ENCODE measurements around the gene SHISAL2B. TPM values are rescaled to one million over a fixed set of nuclear protein-coding genes. Genes with fewer than 3 reads are reported as not detected.
"Not testable (repeated sequence)": the region's sequence is repeated elsewhere in the genome, so short reads cannot be mapped to it uniquely, and the experiment has no call there.

SHISAL2B gene
- polyA plus RNA-seq (ENCODE audit: insufficient read length): 0.27 TPM
- long read RNA-seq, donor 1: 0 reads
- long read RNA-seq, donor 2: 0 reads
- long read RNA-seq, donor 3: 0 reads
- long read RNA-seq, donor 4: 0 reads
- long read RNA-seq, donor 5, partial matches to known transcripts: 188 of 188 reads
- long read RNA-seq, donor 5, other reads (novel, unspliced or antisense): 0 of 188 reads
- long read RNA-seq, donor 6: 0 reads
- long read RNA-seq, donor 7: 0 reads
- long read RNA-seq, donor 8: 0 reads

DNA sequence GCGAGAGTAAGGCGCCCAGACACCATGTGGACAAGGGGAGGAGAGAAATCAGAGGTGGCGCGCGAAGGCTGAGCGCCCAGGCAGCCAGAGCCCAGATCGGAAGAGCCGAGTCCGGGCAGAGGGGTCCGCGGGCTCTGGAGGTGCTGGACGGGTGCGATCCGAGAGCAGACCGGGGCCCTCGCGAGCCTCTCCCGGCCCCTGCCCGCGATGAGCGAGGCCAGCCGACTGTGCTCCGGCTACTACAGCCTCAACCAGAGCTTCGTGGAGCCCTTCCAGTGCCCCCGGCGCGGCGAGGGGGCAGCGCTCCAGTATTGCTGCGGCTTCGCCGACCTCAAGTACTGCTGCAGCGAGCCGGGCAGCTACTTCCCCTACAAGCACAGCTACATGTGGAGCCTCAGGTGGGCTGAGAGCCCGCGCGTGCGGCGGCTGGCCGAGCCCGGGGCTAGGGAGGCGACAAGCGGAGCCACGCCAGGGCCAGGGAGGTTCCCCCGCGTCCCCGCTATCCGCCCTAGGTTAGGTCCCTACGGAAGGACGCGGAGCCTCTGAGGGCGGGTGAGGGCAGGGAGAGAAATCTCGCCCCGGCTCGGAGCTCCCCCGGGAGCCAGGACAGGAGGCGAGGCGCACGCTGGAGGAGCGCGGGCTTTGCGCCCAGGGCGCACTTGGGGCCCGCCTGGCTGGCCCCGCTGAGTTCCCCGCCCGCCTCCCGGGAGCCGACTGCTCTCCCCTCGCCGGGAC lies at the start of gene SHISAL2B:
TSS of gene SHISAL2B (plus strand) at position 87 of the 735 bp plus-strand sequence. CDS start at position 208, 121 bp downstream.
- DNase-seq: peak; percentile 22

DNA sequence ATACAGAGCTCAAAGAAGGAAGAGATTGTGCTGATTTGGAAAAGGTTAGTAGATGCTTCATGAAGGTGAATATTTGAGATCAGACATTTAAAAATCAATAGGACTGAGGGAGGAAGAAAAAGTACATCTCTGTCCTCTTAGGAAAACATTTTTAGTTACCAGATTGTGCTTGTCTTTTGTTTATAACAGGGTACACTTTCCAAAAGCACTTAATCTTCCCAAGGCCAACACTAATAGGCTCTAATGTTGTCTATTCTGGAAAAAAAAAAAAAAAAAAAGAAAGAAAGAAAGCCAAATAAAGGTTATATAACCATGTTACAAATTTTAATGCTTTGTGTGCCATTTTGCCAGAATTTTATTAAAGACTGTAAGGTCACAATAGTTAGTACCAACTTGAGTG lies 45.5 kb upstream of the SHISAL2B start:
- DNase-seq: no peak

DNA sequence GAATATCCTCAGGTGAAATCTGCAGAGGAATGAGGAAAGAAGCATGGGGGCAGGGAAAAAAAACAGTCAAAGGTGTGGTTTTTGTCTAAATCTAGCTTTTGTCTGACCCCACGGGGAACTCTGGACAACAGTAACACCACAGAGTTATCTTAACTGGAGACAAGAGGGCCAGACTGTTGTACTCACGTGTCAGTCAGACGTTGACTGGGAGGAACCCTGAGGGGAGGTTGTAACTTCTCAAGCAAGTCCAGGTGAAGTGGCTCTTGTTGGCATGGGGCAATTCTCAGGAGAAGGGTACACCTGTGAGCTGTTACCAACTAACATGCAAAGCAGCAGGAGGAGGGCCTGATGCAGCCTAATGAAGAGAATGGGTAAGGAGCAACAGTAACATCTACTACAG lies 44.1 kb upstream of the SHISAL2B start:
- DNase-seq: no peak

DNA sequence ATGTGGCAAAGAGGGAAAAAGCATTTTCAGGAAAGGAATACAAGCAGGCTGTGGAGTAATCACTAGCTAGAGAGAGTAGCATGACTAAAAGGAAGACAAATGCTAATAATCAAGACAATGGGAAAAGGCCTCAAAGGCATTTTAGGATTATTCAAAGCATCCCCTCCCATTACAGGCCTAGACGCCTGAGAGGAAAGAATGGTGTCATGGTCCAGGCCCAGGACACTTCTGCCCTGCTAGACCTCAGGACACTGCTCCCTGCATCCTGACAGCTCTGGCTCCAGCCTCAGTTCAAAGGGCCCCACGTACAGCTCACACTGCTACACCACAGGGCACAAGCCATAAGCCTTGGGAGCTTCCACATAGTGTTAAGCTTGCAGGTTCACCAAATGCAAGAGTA lies 40.8 kb upstream of the SHISAL2B start:
- DNase-seq: no peak

DNA sequence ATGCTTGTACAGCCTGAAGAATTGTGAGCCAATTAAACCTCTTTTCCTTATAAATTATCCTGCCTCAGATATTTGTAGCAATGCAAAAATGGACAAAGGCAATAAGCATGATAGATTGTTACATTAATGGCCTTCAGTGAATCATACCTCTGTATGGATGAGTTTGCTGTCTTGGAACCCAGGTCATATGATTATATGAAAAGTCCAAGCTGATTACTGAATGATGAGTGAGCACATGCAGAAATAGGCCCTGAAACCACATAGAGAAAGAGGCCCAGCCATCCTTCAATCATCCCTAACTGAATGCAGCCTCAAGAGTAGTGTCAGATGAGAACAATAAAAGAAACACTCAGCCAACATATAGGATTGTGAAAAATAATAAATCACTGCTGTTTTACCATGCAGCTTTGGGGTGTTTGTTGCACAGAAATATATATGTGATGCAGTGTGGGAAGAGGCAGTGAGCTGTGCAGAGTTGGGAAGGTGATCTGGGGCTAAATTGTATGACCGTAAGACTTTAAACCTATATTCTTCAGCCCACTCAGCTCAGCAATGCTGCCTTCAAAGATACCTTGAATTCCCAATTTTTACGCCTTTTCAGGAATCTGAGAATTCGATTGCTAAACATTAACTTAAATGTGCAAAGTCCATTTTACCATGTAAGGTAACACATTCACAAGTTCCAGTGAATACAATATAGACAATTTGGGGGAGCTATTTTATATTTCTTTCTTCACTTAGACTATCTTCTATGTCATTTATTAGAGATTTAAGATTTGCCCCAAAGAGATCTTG lies 36.3 kb upstream of the SHISAL2B start:
- DNase-seq: no peak

DNA sequence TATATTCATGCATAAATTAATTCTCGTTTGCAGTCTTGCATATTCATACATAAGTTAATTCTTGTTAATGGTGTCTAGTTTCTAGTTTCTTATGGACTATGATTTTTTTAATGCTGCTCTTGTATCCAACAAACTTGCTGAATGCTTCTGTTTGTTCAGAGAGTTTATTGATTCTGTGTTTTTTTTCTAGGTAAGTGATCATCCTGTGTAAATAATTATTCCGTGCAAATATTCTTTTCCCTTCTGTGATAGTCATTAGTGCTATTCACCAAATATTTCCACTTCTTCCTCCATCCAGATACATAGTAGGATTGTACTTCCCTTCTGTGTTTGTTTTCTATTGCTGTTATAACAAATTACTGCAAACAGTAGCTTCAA lies 35.8 kb upstream of the SHISAL2B start:
- DNase-seq: no peak

DNA sequence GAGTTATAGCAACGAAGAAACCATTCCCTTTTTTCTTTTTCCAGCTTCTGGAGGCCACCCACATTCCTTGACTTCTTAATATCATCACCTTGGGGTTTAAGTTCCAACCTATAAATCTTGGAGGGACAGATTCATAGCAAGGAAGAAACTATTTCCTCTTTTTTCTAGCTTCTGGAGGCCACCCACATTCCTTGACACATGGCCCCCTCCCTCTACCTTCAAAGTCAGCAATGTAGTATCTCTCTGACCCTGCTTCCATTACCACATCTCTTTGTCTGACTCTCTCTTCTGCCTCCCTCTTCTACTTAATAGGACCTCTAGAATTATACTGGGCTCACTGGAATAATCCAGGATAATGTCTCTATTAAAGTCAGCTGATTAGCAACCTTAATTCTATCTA lies 34.7 kb upstream of the SHISAL2B start:
- no peak for DNase-seq

DNA sequence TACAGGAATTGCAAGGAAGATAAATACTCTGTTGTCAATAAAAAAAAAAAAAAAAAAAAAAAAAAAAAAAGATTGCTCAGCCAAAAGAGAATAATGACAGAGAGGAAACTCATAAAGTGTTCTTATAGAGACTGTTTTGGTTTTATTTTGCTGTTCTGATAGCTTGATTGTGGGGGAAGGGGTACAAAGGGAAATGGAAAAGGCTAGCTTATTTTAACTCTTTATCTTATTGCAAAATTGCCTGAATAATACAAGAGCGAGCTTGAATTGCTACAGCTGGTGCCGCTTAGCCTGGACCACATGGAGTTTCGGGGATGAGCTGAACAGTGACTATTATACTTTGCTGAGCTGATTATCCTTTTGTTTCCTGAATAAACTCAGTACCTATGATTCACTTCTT lies 31.0 kb upstream of the SHISAL2B start:
- DNase-seq: no peak

DNA sequence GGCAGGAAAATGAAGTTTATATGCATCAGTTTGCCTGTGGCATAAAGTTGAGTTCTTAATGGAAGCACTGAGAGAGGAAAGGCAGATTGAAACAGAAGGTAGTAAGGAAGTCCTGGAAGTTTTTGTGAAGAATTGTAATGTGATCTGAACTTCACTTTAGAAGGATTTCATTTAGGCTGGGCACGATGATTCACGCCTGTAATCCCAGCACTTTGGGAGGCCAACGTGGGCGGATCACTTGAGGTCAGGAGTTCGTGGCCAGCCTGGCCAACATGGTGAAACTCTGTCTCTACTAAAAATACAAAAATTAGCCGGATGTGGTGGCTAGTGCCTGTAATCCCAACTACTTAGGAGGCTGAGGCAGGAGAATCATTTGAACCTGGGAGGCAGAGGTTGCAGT lies 27.1 kb upstream of the SHISAL2B start:
- DNase-seq: not testable (repeated sequence)

DNA sequence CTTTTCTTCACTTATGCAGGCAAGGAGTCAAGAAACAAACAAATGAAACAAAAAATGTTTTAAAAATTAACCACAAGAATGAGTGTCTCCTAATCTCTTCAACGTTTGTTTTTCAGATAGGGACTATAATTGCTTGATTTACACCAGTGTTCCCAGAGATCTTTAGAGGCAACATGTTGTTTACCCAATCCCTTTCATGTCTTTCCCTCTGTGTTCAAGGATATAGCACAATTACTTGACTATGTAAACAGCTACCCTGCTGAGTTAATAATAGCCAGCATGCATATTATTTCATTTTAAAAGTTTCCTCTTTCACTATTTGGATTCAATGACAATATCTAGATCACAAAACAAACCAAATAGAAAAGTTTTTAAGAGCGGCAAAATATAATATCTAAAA lies 25.1 kb upstream of the SHISAL2B start:
- DNase-seq: no peak

DNA sequence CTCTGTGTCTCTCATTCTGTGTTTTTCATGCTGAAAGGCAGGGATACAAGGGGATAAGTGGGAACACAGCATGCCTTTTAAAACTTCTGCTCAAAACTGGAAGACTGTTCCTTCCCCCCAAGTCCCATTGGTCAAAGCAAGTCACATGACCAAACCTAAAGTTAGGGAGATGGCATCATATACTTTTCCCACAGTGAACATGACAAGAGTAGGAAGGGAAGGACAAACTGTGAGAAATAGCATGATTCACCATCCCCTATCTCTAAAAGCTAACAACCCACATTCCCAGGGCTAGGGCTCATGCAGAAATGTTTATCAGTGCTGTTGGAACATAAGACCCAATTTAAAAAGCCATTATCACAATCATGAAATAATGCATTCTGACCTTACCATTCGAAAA lies 24.2 kb upstream of the SHISAL2B start:
- DNase-seq: no peak

DNA sequence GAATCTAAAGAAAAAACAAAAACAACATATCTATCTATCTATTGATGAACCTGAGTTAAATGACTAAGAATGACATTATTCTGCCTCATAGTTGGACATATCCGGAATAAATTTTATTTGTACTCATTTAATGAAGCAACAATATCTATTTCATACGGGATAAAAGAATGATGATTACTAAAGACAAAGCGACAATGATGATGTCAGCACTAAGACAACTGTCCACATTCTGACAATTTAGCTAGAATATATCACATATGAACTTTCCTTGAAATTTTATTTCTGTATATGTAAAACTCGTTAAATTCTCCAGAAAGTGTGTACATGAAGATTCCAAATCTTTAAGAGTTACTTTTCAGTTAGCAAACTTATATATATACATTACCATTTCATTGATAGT lies 23.2 kb upstream of the SHISAL2B start:
- DNase-seq: no peak

DNA sequence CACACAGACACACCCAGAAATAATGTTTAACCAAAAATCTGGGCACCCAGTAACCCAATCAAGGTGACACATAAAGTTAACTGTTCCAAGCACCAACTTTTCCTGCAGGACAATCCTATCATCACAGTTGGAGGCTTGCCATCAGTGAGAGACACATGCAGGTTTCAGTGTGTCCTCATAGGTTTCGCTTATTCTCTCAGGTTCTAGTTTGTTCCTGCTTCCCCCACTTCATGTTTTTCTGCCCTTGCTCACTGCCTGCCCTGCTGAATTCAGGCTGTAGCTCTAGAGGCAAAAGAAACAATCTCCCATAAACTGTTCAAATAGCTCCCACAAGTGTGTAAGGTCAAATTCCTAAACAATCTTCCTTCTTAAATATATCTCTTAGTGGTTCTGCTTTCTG lies 20.0 kb upstream of the SHISAL2B start:
- DNase-seq: no peak

DNA sequence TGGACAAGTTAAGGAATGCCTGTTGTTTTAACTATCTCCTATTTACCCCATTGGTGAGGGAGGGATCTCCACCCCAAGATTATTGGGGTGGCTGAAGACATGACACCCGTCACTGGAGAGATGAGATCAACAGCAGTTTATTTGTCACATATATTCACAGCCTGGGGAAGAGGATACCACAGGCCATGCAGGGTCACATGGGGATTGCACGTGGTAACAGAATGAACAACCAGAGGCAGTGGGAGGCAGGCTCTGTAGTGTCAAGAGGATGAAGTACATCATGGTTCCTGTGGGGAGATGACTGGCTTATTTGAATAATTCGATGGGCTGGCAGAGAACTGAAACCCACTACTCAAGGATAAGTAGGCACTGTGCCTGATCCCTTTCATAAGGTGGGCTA lies 18.6 kb upstream of the SHISAL2B start:
- DNase-seq: no peak

DNA sequence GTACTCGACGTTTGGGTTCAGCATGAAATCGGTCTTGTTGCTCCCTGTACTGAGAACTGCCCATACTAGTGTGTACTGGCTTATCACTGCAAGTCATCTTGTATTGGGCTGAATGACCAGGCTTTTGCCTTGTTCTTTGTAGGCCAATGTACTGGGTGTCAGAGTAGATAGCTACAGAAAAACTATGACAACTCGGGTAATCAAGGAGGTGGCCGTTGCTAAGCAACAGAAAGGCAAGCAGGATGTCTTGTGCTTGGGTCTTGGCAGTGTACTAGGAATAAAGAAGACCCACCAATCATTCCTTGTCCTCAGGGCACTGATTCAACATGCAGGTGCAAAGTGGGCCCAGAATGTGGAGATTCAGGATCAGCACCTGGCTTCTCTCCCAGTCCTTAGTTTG lies 11.9 kb upstream of the SHISAL2B start:
- DNase-seq: no peak

DNA sequence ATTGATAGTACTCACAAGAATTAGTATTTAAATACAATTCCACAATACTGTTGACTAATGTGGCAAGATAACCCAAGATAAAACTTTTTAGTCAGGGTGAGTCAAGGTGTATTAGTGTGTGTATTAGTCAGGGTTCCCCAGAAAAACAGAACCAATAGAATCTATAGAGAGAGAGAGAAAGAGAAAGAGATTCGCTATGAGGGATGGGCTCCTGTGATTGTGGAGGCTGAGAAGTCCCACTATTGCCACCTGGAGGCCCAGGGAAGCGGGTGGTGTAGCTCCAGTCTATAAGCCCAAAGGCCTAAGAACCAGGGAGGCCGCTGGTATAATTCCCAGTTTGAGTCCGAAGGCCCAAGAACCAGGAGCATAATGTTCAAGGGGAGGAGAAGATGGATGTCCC lies 10.0 kb upstream of the SHISAL2B start:
- no peak for DNase-seq

DNA sequence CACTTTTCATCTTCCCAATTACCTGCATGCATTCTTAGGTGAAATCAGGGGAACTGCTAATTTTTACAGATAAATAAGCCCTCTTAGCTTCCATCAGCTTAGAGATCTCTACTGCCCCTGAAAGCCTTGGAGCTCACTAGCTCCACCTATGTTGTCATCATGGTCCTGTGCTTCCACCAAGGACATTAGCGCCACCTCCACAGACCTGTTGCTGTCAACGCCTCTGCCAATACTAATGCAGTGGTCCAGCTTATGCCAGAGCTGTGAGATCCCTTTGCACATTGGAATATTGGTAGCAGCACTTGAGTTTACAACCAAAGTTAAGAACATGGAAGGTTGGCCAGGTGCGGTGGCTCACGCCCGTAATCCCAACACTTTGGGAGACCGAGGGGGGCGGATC lies 7.7 kb upstream of the SHISAL2B start:
- no peak for DNase-seq

DNA sequence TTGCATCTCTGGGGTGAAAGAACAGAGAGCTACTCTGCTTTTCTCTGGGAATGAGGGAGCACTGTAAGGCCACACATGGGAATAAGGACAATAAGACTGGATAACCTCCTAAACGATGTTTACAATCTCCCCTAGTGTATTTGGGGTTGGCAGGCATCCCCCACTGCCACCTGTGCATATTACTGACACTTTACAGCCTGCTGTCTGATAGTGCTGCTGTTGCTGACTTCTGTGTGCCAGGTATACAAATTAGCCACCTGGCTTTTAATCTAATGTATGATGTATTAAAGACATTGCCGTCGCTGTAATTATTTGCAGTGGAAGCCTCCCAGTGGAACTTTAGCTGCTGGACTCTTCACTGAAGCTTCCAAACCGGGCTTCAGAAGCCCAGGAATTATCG lies 4.4 kb upstream of the SHISAL2B start:
- no peak for DNase-seq

DNA sequence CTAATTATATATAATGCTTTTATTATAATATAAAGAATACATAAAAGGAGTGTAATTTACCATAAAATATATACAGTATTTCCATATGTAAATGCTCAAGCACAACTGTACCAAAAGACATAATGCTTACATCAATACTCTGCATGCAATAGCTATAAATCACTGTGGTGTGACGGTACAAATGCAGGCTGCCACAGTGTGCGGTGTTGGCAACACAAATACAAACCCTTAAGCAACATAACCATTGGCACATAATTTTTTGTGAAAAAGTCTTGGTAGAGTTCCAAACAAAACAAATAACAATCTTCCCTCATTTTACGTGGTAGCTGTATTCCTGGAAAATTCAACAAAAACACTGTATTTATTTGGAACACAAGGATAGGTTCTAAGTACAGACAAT lies 1.9 kb upstream of the SHISAL2B start:
- no peak for DNase-seq

DNA sequence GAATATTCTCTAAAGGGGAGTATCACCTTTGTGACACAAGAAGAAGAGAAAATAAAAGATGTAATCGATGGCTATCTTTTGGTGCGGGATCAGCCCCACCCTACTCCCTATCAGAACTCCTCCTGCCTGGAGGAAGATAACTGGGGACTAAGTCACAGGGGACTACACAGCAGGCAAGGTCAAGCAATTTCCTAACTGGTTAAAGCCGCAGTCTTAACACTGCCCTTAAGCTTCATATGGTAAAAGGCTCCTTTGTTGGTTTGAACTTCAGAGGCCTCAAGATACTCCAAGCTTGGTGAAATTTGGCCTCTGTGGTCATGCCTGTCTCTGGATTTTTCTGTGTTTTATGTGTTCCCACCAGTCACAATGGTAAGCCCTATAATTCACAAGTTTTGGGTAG lies 1.3 kb upstream of the SHISAL2B start:
- no peak for DNase-seq

DNA sequence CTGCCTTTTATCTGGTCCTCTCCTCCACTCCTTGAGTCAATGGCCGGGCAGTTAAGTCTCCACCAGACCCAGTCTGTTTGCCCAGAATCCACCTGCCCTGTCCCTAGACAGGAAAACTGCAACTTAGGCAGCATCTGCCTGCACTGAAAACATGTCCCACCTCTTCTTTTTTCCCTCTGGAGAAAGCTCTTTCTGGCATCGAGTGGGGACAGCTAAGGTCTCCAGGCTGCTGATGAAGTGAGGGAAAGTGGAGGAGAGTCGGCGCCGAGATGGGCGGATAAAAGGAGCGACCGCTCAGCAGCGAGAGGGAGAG lies 243 bp upstream of the SHISAL2B start:
- DNase-seq: no peak

DNA sequence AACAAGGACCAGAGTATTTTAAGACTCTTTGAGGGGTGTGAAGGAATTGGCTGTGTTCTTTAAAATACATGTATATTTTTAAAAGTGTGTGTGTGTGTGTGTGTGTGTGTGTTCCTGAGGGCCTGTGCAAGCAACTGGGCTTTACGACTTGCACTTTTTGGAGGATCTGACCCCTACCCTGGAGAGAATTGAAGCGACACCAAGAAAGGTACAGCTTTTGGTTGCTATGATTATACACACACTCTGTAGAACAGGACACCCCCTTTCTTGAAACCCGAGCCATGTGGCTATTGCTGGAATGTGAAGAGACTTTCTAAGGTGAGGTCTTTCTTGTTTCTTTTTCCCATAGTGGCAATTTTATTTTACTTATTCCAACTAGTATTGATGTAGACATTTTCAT lies 988 bp downstream of the SHISAL2B start:
- DNase-seq: peak; percentile 12

DNA sequence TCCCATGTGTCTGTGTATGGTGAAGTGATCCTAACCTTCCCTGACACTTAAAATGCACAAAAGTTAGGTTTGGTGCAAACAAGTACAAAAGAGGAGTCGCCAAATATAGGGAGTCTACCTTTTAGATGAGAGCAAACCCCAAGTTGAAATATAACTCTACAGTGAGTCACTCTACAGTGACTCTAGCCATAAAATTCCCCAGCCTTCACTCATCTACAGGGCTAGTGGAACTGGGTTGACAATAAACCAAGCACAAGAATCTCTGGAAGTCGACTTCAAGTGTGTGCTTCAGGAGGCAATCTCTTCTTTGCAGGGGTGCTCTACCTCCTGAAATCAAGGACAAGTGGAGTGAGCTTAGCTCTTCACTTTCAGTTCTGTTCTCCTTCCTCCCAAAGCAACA lies 3.3 kb downstream of the SHISAL2B start:
- DNase-seq: no peak

DNA sequence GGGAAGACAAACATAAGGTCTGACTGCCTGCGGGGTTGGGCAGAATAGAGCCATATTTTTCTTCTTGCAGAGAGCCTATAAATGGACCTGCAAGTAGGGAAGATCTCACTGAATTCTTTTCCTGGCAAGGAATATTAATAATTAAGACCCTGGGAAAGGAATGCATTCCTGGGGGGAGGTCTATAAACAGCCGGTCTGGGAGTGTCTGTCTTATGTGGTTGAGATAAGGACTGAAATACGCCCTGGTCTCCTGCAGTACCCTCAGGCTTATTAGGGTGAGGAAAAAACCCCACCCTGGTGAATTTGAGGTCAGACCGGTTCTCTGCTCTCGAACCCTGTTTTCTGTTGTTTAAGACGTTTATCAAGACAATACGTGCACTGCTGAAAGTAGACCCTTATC lies 6.1 kb downstream of the SHISAL2B start:
- not testable (repeated sequence) for DNase-seq

Data from left kidney (tissue), 8 donors.